OCI-LY3 (cell line): ENCODE data around the gene CELF2.

ENCODE experiments used
- CTCF ChIP-seq: fragments of 200-600, 300-600 bp; sonication (generic); IDR thresholded peaks from 2 replicates; pipeline ENCODE4 v1.5.1; 2014; ENCODE audit warnings: antibody characterized with exemption, low read length, low read depth
- EZH2phosphoT487 ChIP-seq: fragments of 200-600 bp; shearing (Covaris generic); IDR thresholded peaks from 2 replicates; pipeline ENCODE4 v1.6.1; 2018; ENCODE audit warnings: antibody characterized with exemption, mixed run types, low read depth

DNA sequence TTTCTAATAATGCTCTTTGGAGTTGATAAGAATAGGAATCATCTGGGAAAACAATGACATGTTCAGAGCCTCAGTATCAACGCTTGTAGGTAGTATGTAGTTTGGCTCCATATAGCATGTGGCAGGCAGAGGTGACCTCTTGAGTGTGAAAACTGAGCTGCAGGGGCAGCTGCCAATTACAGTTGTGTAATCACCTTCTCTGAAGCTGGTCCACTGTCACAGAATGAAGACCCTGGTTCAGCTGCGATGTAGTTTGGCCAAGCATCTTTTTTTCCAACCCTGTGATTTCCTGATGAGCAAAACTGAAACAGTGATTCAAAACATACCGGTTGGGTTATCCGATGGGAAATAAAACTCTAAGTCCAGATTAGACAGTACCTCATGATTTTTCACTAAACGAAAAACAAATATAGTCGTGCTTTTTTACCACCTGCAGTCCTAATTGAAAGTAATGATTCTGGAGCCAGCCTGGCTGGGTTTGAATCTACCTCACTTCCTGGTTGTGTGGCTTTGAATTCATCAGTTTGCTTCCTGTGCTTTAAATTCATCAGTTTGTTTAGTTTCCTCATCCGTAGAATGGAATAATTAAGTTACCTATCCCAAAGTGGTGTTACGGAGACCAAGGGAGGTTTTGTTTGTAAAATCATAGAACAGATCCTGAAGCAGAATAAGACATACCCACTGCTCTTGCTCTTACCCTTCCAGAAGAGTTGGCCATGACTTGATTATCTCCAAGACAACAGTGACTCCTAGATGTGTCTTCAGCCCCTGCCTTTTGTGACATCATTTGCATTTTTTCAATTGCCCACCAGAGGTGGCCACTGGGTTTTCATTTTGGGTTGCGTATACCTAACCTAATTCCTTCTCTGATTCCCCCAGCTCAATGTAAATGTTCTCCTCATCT lies 87.4 kb downstream of the CELF2 start:
- TF ChIP-seq CTCF, result peak; percentile 42
- TF ChIP-seq EZH2phosphoT487, result no peak
